SK-N-SH (cell line): ENCODE measurements around the gene PCGF3. TPM values are rescaled to one million over a fixed set of nuclear protein-coding genes. Genes with fewer than 3 reads are reported as not detected.

ENCODE experiments used
- CTCF ChIA-PET: fragments of 300-600, 350-600 bp; formaldehyde crosslinking; extraction: SDS; loops from one replicate; lab custom pipeline; 2021; lab: Yijun Ruan, JAX
- POLR2A ChIA-PET: fragments of 350-600 bp; sonication (Branson Sonifier 250); formaldehyde crosslinking; extraction: SDS; loops from one replicate; lab custom pipeline; 2020; ENCODE audit warnings: antibody characterized with exemption, inconsistent platforms; lab: Yijun Ruan, JAX
- DNase-seq: peaks from one replicate; pipeline ENCODE4 v3.0.0; 2012
- H2AFZ ChIP-seq: fragments of 200-600 bp; sonication (generic); 2 replicates; pipeline ENCODE4 v1.8.1; 2016; ENCODE audit warnings: antibody characterized with exemption, mild to moderate bottlenecking, low read depth
- H3F3A ChIP-seq: fragments of 200-600 bp; sonication (generic); replicated peaks from 2 replicates; pipeline ENCODE3; 2016; ENCODE audit warnings: antibody characterized with exemption, mild to moderate bottlenecking; ENCODE audit not compliant: insufficient read depth
- H3K27ac ChIP-seq, 2 experiments: fragments of 200-500 bp in 1 of 2; fragments of 200-600 bp in 1 of 2; sonication (Bioruptor generic) in 1 of 2; sonication (generic), shearing (Covaris generic) in 1 of 2; 2 replicates each; pipeline versions ENCODE4 v1.5.1 to v1.6.1; 2014 to 2016; ENCODE audit warnings: low read depth in 2 of 2, inconsistent platforms in 1 of 2, low read length in 1 of 2, mild to moderate bottlenecking in 1 of 2, mixed read lengths in 1 of 2
- H3K27me3 ChIP-seq: fragments of 200-600 bp; sonication (generic), shearing (Covaris generic); 2 replicates; pipeline ENCODE4 v1.6.1; 2016; ENCODE audit warnings: mixed run types; ENCODE audit not compliant: insufficient read depth
- H3K36me3 ChIP-seq, 2 experiments: fragments of 200-500 bp in 1 of 2; fragments of 200-600 bp in 1 of 2; sonication (Bioruptor generic) in 1 of 2; sonication (generic) in 1 of 2; replicated peaks in 1 of 2; 2 replicates each; pipeline versions ENCODE3 to v1.5.1; 2014 to 2016; ENCODE audit warnings: low read length in 1 of 2, mild to moderate bottlenecking in 1 of 2; ENCODE audit not compliant: insufficient read depth in 2 of 2, control insufficient read depth in 1 of 2
- H3K4me1 ChIP-seq, 2 experiments: fragments of 200-500 bp in 1 of 2; fragments of 200-600 bp in 1 of 2; sonication (Bioruptor generic) in 1 of 2; sonication (generic), shearing (Covaris generic) in 1 of 2; 2 replicates each; pipeline versions ENCODE4 v1.5.1 to v1.6.1; 2014 to 2016; ENCODE audit warnings: low read depth in 1 of 2, low read length in 1 of 2, mixed run types in 1 of 2; ENCODE audit not compliant: insufficient read depth in 2 of 2, control insufficient read depth in 1 of 2
- H3K4me2 ChIP-seq: fragments of 200-600 bp; sonication (generic), shearing (Covaris generic); 2 replicates; pipeline ENCODE4 v1.6.1; 2017; ENCODE audit warnings: mixed run types
- H3K4me3 ChIP-seq, 2 experiments: fragments of 200-500 bp in 1 of 2; fragments of 200-600 bp in 1 of 2; sonication (Bioruptor generic) in 1 of 2; sonication (generic), shearing (Covaris generic) in 1 of 2; 2 replicates each; pipeline versions ENCODE4 v1.5.1 to v1.8.1; 2014 to 2016; ENCODE audit warnings: low read depth in 2 of 2, inconsistent platforms in 1 of 2, low read length in 1 of 2, mild to moderate bottlenecking in 1 of 2, mixed read lengths in 1 of 2, moderate library complexity in 1 of 2
- H3K79me2 ChIP-seq: fragments of 200-600 bp; sonication (generic); 2 replicates; pipeline ENCODE4 v1.8.1; 2017; ENCODE audit warnings: mild to moderate bottlenecking; ENCODE audit not compliant: insufficient read depth
- H3K9ac ChIP-seq: fragments of 200-600 bp; sonication (generic); 2 replicates; pipeline ENCODE4 v1.6.1; 2017; ENCODE audit warnings: mixed run types
- H3K9me2 ChIP-seq: fragments of 200-600 bp; sonication (generic); 2 replicates; pipeline ENCODE4 v1.6.1; 2017; ENCODE audit warnings: mixed run types
- H3K9me3 ChIP-seq: fragments of 200-600 bp; sonication (generic); 2 replicates; pipeline ENCODE4 v1.6.1; 2017; ENCODE audit warnings: mixed run types, mild to moderate bottlenecking, moderate library complexity
- H4K20me1 ChIP-seq: fragments of 200-600 bp; sonication (generic); 2 replicates; pipeline ENCODE4 v1.6.1; 2017; ENCODE audit warnings: mild to moderate bottlenecking, mixed run types; ENCODE audit not compliant: insufficient read depth
- CHD2 ChIP-seq: fragments of 150-350 bp; IDR thresholded peaks from 2 replicates; pipeline ENCODE4 v1.6.1; 2018; ENCODE audit warnings: low read length; ENCODE audit not compliant: partially characterized antibody
- ELF1 ChIP-seq: IDR thresholded peaks from 2 replicates; pipeline ENCODE4 v1.4.0; 2012
- EZH2phosphoT487 ChIP-seq: fragments of 200-600 bp; sonication (generic); IDR thresholded peaks from 2 replicates; pipeline ENCODE4 v1.6.1; 2017; ENCODE audit warnings: low read depth, mixed run types, mild to moderate bottlenecking, antibody characterized with exemption, moderate library complexity, borderline replicate concordance
- FOSL2 ChIP-seq: IDR thresholded peaks from 2 replicates; pipeline ENCODE4 v1.4.0; 2012; ENCODE audit warnings: low read depth, mild to moderate bottlenecking, moderate library complexity, borderline replicate concordance
- FOXJ3 ChIP-seq: sonication (generic); formaldehyde crosslinking; IDR thresholded peaks from 2 replicates; pipeline ENCODE4 v1.5.1; 2020; ENCODE audit warnings: mild to moderate bottlenecking, missing genetic modification reagents
- GATA2 ChIP-seq: sonication (generic); formaldehyde crosslinking; IDR thresholded peaks from 2 replicates; pipeline ENCODE4 v1.5.0; 2020; ENCODE audit warnings: mild to moderate bottlenecking, missing genetic modification reagents
- JUND ChIP-seq: IDR thresholded peaks from 2 replicates; pipeline ENCODE4 v1.4.0; 2012
- MAX ChIP-seq: IDR thresholded peaks from 2 replicates; pipeline ENCODE4 v1.4.0; 2012; ENCODE audit warnings: low read depth
- MXI1 ChIP-seq: IDR thresholded peaks from 2 replicates; pipeline ENCODE4 v1.6.1; 2012; ENCODE audit warnings: mild to moderate bottlenecking, low read depth, low read length, improper control_type of control experiment
- PBX3 ChIP-seq: IDR thresholded peaks from 2 replicates; pipeline ENCODE4; 2012
- POLR2AphosphoS5 ChIP-seq: IDR thresholded peaks from 2 replicates; pipeline ENCODE4 v1.6.1; 2012; ENCODE audit warnings: low read depth, low read length
- RCOR1 ChIP-seq: fragments of 150-350 bp; IDR thresholded peaks from 2 replicates; pipeline ENCODE4 v1.6.1; 2017; ENCODE audit warnings: antibody characterized with exemption, low read length
- REST ChIP-seq: IDR thresholded peaks from 2 replicates; pipeline ENCODE4 v1.6.1; 2012; ENCODE audit warnings: mild to moderate bottlenecking, low read depth, low read length, moderate library complexity
- RFX5 ChIP-seq: IDR thresholded peaks from 2 replicates; pipeline ENCODE4 v1.6.1; 2012; ENCODE audit warnings: mild to moderate bottlenecking, improper control_type of control experiment, low read length
- SIN3A ChIP-seq: IDR thresholded peaks from 2 replicates; pipeline ENCODE4 v1.6.1; 2012; ENCODE audit warnings: low read depth, mild to moderate bottlenecking, low read length, moderate library complexity, borderline replicate concordance
- TCF12 ChIP-seq: IDR thresholded peaks from 2 replicates; pipeline ENCODE4 v1.4.0; 2012
- USF1 ChIP-seq: IDR thresholded peaks from 2 replicates; pipeline ENCODE4 v1.4.0; 2012; ENCODE audit warnings: low read depth, borderline replicate concordance
- WGBS: methylation state at CpG from one replicate; pipeline ENCODE4 v1.1.6; 2017; ENCODE audit warnings: low lambda C conversion rate; 5-methylcytosine and 5-hydroxymethylcytosine counted together
- polyA plus RNA-seq, 3 experiments: library from polyadenylated mRNA; depleted of rRNA; stranded (reverse); fragments of >200 nt; gene quantifications; 2 replicates each; pipeline ENCODE4 v1.2.3, GENCODE V29; 2012

PCGF3 gene
- polyA plus RNA-seq, 1 of the 3 experiments (the other 2 are of a cell fraction) = 44.8 TPM

GRCh38 chr4:766559-767283 is 61.1 kb downstream of the PCGF3 start:
- Histone ChIP-seq H3K4me1 (peaks cover 0 to 12% of the 10 kb centered on the region in 2 experiments; a peak in 1 of 4 replicates), H3F3A (peaks cover 24% of the 10 kb centered on the region), H3K9me3 (no peaks in the 10 kb centered on the region), H3K9ac (no peak overlapping the region), H3K27ac (peak overlapping the region; percentile 18 to 22; a peak in 1 of 4 replicates), H3K4me2 (no peak overlapping the region), H2AFZ (no peak overlapping the region), H3K36me3 (peaks cover 48 to 78% of the 10 kb centered on the region in 2 experiments), H3K27me3 (no peaks in the 10 kb centered on the region), H3K4me3 (no peak overlapping the region), H4K20me1 (peaks cover 79% of the 10 kb centered on the region), H3K79me2 (peaks cover 53% of the 10 kb centered on the region), H3K9me2 (no peaks in the 10 kb centered on the region)
- CTCF ChIA-PET = interaction anchor here (0.6 to 3.4 kb wide), 3 partner anchors 9 to 24 kb away, joined by 3 to 16 read pairs (median 3); no protein-coding TSS in a partner anchor
- 91% methylated on average over 14 of the region's 21 CpGs for WGBS
- no peak for TF ChIP-seq CHD2
- TF ChIP-seq USF1 = no peak
- no peak for TF ChIP-seq POLR2AphosphoS5
- no peak for TF ChIP-seq TCF12
- no peak for TF ChIP-seq MAX
- no peak for TF ChIP-seq MXI1
- no peak for TF ChIP-seq SIN3A
- no peak for TF ChIP-seq REST
- TF ChIP-seq RCOR1 = no peak
- TF ChIP-seq JUND = no peak
- no peak for TF ChIP-seq GATA2 (CRISPR knock-in tag)
- POLR2A ChIA-PET = interaction anchor here (0.6 kb wide), 1 partner anchor 58 kb away, joined by 3 read pairs; no protein-coding TSS in a partner anchor
- peak; percentile 28 for DNase-seq

GRCh38 chr4:768076-768475 is 62.4 kb downstream of the PCGF3 start:
- WGBS = 94% methylated on average over 12 of the region's 15 CpGs
- H3K9ac ChIP-seq = no peak overlapping the region
- H3F3A ChIP-seq = peaks cover 26% of the 10 kb centered on the region
- peaks cover 48 to 73% of the 10 kb centered on the region in 2 experiments for H3K36me3 ChIP-seq
- no peak for DNase-seq
- H3K4me2 ChIP-seq = no peak overlapping the region
- peaks cover 65% of the 10 kb centered on the region for H3K79me2 ChIP-seq
- POLR2A ChIA-PET = no interaction called here
- H3K9me2 ChIP-seq = no peaks in the 10 kb centered on the region
- H3K27ac ChIP-seq = no peak overlapping the region; a peak in 1 of 4 replicates
- no peaks in the 10 kb centered on the region for H3K9me3 ChIP-seq
- CTCF ChIA-PET = interaction anchor here (0.7 to 3.4 kb wide), 3 partner anchors 11 to 26 kb away, joined by 3 to 16 read pairs (median 3); no protein-coding TSS in a partner anchor
- no peaks in the 10 kb centered on the region for H3K27me3 ChIP-seq
- no peak overlapping the region for H3K4me3 ChIP-seq
- peaks cover 91% of the 10 kb centered on the region for H4K20me1 ChIP-seq
- no peak for TF ChIP-seq FOXJ3 (CRISPR knock-in tag)
- TF ChIP-seq ELF1 = no peak
- TF ChIP-seq GATA2 (CRISPR knock-in tag) = no peak
- no peak for TF ChIP-seq TCF12
- TF ChIP-seq RFX5 = no peak
- TF ChIP-seq POLR2AphosphoS5 = no peak
- no peak for TF ChIP-seq EZH2phosphoT487
- no peak for TF ChIP-seq PBX3
- no peak for TF ChIP-seq USF1
- no peak for TF ChIP-seq FOSL2
- peaks cover 0 to 10% of the 10 kb centered on the region in 2 experiments; a peak in 1 of 4 replicates for H3K4me1 ChIP-seq
- no peak overlapping the region for H2AFZ ChIP-seq
